Right ventricle myocardium inferior (tissue), 1 donor: Measurements from ENCODE around the gene THAP5. TPM values are rescaled to one million over a fixed set of nuclear protein-coding genes. Genes with fewer than 3 reads are reported as not detected.
A peak's percentile ranks its signal among the peaks of the same experiment; 100 is the strongest.
"Not testable (repeated sequence)": the region's sequence is repeated elsewhere in the genome, so short reads cannot be mapped to it uniquely, and the experiment has no call there.

Experiments
- ATAC-seq: fragments of 200-7000 bp; cut with Tn5 transposase; one replicate; pipeline ENCODE4 v1.9.1; 2020; ENCODE audit warnings: mild to moderate bottlenecking, moderate library complexity
- DNase-seq: peaks from one replicate; pipeline ENCODE4 v3.0.0; 2021; ENCODE audit errors: missing footprints
- intact Hi-C: fragments of 100-400 bp; cut with DNase I; formaldehyde crosslinking; loops from one replicate; pipeline ENCODE4 v1.11.0; 2022
- total RNA-seq: library from RNA; stranded (reverse); fragmentation: NEBNext Ultra II Directional; extraction: Animal tissue kit (Norgen Biotek cat#: 25700); gene quantifications from one replicate; pipeline ENCODE4 v1.2.1, GENCODE V29; 2021
- donor health status: DM: no; HTN: yes; CAD: no; lungs with severe emphysema.

THAP5 gene
- total RNA-seq, 1 donor from 2014 or later = 20.3 TPM

DNA sequence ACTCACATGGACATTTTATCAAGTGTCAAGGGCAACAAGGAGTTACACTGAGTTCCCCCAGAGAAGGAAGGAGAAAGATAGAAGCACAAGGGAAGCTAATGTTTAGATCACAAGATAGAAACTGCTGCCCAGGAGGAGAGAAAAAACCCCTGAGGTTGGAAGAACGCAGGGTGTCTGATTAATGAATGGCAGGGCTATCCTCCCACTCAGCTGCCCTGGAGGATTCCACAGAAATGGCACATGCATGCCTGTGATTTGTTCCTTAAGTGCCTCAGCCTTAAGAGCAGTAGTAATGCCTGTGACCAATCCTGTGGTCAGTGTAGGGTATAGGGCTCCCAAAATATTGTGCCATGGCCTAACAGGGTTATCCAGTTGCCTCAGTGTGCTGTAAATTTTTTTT lies 20.4 kb upstream of the THAP5 start:
- intact Hi-C loops = no loop called here
- no peak for DNase-seq
- no peak for ATAC-seq

DNA sequence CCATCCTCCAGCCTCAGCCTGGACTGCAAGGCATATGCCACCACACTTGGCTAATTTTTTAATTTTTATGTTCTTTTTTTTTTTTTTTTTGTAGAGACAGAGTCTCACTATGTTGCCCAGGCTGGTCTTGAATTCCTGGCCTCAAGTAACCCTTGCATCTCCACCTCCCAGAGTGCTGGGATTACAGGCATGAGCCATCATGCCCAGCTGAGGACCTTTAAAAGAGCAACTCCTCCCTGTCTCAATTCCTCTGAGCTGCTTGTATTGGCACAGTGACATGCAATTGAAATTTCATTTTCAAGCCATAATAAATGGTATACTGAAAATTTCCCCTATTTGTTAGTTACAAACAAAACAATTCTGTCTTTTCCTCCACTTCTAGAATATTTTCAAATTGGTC lies 19.7 kb upstream of the THAP5 start:
- DNase-seq = no peak
- no peak for ATAC-seq
- intact Hi-C loops = no loop called here

DNA sequence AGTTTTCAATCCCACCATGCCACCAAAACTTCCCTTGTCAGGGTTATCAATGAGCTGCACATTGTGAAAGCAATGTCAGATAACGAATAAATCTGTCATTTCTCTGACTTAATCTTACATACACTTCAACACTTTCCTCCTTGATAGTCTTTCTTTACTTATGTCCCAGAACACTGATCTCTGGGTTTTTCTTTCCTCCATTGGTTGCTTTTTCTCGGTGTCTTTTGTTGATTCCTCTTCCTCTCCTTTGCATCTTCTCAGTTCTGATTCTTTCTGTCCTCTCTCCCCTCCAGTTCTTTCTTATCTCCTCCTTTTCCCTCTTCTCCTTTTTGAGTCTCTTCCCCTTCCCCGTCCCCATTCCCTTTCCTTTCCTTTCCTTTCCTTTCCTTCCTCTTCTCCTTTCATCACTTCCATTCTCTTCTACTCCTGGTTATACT lies 16.8 kb upstream of the THAP5 start:
- intact Hi-C loops = no loop called here
- DNase-seq = no peak
- ATAC-seq = no peak

DNA sequence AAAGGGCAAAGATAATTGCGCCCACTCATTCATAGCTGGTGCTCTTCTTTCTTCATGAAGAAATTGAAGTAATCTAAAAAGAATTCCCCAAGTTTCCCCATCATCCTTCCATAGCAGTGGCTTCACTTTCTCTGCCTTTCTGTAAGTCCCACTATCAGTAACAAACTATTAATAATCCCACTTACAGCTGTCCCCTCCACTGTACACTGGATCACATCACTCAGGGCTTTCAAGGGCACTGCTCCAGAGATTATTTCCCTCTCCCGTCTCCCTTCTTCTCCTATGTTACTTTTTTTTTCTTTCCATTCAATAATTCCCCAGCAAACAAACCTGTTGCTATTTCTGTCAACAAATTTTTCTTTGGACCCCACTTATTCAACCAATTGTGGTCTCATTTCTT lies 16.3 kb upstream of the THAP5 start:
- ATAC-seq (peak; percentile 79), DNase-seq (no peak)
- intact Hi-C loops = no loop called here

DNA sequence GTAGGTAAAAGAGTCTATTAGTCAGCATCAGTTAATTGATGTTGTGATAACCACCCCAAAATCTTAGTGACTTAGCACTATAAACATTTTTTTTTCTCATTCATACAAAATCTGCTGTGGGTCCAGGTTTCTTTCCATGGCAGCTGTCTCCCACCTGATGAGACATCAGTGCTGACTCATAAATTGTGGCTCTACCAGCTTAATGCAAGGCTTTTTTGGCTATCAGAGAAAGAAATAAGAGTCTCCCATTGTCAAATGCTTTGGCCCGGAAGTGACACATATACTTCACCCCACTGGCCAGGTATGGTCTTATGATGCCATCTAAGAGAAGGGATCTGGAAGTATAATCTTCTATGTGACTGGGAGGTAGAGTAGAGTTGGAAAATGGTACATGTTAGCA lies 14.7 kb upstream of the THAP5 start:
- intact Hi-C loops = no loop called here
- ATAC-seq = no peak
- no peak for DNase-seq

DNA sequence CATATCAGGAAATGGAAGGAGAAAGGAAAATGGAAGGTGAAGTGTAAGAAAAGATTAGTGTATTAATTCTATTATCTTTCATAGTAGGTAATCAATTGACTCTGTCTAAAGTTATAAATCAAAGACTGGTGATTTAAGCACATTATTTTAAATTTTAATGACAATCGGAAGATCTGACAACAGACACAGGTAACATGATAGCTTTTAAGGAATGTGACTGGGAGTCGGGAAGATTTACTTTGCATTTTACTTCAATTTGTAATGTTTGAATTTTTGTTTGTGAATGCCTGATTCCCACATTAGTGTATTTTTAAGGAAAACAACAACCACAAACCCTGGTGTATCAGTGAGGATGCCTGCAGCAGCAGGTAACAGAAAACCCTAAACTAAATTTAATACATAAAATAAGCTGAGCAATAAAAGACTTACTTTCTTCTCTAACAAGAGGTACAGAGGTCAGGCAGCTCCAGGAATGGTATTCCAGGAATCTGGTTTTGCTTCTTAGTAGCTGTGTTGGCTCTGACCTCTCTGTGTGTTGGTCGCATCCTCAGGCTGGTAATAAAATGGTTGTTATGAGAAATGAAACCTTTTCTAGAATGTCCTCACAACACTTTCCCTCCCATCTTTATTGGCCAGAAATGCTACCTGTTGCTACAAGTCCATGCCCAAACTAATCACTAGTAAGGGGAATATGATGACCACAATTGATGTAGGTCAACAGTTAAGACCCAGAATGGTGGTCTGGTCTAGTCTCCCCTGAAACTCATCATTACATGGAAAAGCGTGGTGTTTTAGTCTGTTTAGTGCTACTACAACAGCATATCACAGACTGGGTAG lies 12.4 kb upstream of the THAP5 start:
- intact Hi-C loops = no loop called here
- no peak for ATAC-seq
- DNase-seq = no peak

DNA sequence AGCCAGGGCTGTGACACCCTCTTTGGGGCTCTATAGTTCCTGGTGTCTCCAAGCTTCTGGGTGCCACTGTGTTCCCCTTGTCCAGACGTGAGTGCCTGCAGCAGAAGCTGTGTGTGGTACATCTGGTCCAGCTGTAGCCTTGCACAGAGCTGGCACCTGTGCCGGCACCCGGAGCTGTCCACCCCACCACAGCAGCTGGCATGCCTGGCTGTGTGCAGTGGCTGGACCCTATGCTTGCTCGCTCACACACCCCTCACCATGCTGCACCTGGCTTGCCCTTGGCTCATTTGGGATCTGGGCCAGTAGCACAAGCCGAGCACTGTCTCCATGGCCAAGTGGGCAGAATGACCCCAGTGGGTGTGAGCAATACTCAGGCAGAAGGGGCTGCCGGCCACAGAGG lies 10.8 kb upstream of the THAP5 start:
- no peak for ATAC-seq

DNA sequence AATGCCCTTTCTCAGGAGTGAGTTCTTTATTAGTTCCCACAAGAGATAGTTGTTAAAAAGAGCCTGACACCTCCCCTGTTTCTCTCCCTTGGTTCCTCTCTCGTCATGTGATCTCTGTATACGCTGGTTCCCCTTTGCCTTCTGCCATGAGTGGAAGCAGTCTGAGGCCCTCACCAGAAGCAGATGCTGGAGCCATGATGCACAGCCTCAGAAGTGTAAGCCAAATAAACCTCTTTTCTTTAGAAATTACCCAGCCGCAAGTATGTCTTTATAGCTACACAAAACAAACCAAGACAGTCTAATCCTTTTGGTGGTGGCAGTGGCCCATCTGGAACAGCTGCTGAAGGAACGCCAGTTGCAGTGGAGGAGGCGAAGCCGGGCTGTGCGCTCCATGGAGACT lies 9.4 kb upstream of the THAP5 start:
- DNase-seq = no peak
- intact Hi-C loops = no loop called here
- no peak for ATAC-seq

More for the DNA sequence above, 10.8 kb upstream of the THAP5 start:
- intact Hi-C loops = no loop called here
- no peak for DNase-seq

DNA sequence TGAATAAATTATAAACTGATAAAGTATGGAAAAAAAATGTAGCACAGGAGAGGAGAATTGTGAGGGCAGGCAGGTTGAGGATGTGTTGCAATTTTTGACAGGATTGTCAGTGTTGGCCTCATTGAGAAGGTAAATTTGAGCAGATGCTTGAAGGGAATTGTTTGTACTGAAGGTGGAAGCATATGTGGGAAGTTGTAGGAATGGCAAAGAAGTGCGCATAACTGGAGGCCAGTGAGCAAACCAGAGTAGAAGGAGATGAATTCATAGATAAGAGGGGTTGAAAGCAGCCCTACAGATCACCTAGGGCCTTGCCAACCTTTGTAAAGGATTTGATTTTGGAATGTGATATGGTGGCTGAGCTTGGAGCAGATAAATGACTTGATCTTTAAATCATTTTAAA lies 6.6 kb upstream of the THAP5 start:
- DNase-seq = no peak

DNA sequence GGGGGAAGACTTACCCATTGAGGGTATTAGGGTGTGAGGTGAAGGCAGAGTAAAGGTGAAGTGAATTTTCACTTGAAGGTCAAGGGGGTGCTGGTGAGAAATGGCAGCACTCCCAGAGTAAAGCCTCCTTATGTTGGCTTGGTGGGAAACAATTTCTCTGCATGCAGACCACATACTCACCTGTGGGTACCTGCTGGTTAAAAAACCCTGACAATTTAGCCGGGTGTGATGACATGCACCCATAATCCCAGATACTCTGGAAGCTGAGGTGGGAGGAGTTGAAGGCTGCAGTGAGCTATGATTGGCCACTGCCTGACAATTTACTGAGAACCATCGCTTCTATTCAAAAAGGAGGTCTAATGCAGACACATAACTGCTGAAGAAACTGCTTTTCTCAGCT lies 5.7 kb upstream of the THAP5 start:
- intact Hi-C loops = no loop called here
- no peak for ATAC-seq
- DNase-seq = no peak

More for the DNA sequence above, 6.6 kb upstream of the THAP5 start:
- ATAC-seq = no peak
- intact Hi-C loops = no loop called here

DNA sequence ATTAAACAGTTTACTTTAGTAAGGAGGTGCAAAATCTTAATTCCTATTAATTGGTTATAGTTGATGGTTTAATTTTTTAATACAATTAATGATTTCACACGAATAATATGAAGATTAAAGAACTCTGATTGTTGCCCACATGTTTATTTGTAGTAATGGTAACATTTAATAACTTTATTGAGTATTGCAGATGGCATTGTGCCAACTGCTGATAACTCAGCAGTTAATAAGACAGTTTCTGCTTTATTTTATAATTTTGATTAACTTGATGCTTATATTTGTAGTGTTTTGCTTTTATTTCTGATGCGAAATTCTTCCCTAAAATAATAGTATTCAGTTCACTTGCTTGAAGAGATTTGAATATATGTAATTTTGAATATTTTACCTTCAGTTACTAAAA lies 3.0 kb upstream of the THAP5 start:
- DNase-seq (no peak), ATAC-seq (no peak)
- intact Hi-C loops = no loop called here

DNA sequence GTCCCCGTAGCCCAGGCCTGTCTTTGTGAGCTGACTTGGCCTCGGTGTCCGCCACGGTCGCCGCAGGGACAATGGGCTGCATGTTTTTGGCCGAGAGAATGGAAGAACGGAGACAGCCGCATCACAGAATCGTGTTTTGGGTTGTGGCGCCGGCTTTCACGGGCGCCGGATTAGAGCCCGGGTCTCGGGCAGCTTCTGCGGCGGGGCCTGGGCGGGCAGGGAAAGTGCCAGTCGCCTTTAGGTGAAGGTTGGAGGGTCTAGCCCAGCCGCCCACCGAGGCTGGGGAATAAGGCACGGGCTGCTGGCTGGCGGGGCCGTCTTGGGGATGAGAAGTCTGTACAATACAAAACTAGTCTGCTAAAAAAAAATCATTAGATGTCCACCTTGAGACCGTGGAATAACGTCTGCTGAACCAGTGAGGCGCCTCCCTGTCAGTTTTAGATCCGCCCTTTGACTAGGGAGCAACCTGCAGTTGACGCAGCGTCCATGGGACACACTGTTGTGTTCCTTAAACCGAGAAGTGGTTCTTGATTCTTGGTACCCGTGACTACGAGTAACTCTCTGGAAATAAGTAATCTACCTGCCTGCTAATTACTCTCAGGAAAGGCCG lies 745 bp upstream of the THAP5 start:
- intact Hi-C loops = no loop called here
- ATAC-seq (peak; percentile 17), DNase-seq (no peak)

DNA sequence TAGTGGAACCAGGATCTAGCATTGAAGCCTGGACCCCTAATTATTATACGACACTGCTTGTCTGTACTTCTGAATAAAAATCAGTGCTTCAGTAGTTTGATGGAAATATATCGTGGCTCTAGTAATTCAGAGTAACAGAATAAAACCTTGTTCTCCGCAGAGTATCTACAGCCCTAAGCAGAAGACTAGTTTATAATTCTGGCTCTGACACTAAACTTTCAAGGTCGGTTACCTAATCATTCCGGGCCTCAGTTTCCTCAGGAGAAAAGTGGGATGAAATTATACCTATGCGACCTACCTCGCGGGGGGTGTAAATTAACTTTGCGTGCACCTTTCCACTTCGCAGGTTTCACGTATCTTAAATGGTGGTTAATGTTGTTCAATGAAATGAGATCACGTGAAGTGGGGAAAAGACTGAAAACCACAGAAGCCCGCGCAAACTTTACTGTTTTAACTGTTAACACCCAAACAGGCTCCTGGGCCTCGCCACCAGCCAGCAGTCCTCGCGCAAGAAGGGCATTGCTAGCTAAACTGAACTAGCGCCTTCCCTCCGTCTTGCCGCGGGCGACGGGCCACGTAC lies 615 bp downstream of the THAP5 start:
- no peak for ATAC-seq
- intact Hi-C loops = loop anchor here (1.0 kb wide), 1 partner anchor 43 kb away; the partner anchor contains the start of gene PNPLA8
- no peak for DNase-seq

DNA sequence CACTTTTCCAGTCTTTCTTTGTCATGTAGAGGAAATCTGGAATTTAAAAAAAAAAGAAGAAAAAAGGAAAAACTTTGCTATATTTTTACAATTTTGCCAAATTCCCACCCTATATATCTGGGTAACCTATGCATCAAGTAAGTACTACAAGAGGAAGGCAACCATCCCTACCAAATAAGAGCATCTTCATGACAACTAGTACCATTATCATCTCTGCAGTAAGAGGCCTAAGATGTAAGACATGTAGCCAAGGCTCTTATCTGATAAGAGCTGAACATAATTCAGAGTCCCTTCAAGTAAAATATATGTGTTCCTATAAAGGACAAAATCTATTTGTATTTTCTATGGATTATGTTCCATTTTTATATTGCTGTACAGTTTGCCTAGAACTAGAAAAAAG lies 3.5 kb downstream of the THAP5 start:
- no peak for ATAC-seq
- intact Hi-C loops = no loop called here

DNA sequence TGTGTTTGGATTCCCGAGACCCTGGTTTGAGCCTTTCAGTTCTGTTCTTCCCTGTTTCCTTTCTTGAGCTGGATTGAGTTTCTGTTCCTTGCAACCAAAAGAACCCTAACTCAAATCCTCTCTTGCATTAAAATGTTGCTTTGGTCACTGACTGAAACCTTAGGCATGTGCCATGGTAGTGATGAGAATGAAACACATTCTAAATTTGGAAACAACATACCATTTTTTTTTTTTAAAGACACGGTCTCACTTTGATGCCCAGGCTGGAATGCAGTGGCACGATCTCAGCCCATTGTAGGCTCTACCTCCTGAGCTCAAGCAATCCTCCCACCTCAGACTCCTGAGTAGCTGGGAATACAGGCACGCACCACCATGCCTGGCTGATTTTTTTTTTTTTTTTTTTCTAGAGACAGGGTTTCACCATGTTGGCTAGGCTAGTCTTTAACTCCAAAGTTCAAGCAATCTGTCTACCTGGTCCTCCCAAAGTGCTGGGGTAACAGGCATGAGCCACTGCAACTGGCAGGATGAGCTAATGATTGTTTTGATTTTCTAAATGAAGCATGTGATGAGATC lies 8.4 kb downstream of the THAP5 start:
- intact Hi-C loops = no loop called here
- no peak for ATAC-seq
- no peak for DNase-seq

More for the DNA sequence above, 3.5 kb downstream of the THAP5 start:
- DNase-seq = no peak

DNA sequence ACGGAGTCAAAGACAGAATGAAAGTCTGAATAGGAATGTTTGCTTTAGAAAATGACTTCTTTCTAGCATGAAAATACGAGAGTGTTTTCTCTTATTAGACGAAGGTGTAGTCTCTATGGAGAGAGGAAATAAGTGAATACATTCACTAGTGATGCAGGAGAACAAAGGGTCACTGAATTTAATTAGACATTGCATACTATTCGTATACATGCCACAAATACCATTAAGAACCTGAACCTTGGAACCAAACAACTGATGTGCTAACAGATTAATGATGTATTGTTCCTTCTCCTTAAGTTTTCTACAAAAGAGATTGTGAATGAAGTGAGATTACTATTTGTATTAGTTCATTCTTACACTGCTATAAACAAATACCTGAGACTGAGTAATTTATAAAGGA lies 10.3 kb downstream of the THAP5 start:
- no peak for DNase-seq
- intact Hi-C loops = no loop called here
- no peak for ATAC-seq

DNA sequence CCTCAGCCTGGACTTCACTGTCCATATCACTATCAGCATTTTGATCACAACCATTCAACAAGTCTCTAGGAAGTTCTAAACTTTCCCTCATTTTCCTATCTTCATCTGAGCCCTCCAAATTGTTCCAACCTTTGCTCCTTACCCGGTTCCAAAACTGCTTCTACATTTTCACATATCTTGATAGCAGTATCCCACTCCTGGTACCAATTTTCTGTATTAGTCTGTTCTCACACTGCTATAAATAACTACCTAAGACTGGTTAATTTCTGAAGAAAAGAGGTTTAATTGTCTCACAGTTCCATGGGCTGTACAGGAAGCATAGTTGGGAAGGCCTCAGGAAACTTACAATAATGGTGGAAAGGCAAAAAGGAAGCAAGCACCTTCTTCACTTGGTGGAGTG lies 11.9 kb downstream of the THAP5 start:
- intact Hi-C loops = no loop called here
- ATAC-seq (no peak), DNase-seq (no peak)

DNA sequence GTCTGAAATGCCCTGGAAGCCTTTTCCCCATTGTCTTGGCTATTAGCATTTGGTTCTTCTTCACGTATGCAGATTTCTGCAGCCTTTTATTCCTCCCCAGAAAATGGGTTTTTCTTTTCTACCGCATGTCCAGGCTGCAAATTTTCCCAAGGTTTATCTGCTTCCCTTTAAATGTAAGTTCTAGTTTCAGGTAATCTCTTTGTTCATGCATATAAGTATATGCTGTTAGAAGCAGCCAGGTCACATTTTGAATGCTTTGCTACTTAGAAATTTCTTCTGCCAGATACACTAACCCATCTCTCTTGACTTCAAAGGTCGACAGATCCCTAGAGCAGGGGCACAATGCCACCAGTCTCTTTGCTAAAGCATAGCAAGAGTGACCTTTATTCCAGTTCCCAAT lies 12.3 kb downstream of the THAP5 start:
- intact Hi-C loops = no loop called here
- ATAC-seq = no peak

DNA sequence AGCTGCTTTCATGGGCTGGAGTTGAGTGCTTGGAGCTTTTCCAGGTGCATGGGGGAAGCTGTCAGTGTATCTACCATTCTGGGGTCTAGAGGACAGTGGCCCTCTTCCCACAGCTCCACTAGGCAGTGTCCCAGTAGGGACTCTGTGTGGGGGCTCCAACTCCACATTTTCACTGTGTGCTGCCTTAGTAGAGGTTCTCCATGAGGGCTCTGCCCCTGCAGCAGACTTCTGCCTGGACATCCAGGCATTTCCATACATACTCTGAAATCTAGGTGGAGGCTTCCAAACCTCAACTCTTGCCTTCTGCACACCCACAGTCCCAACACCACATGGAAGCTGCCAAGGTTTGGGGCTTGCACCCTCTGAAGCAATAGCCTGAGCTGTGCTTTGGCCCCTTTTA lies 12.8 kb downstream of the THAP5 start:
- DNase-seq, intact Hi-C loops, ATAC-seq: not testable (repeated sequence)

More for the DNA sequence above, 12.3 kb downstream of the THAP5 start:
- no peak for DNase-seq
